WERI-Rb-1 (cell line): ENCODE data around the gene PRKCE.

Experiments
- DNase-seq: peaks from one replicate; pipeline ENCODE4 v3.0.0-alpha.2; 2020
- H3K27ac ChIP-seq: fragments of 250-450 bp; sonication (Bioruptor Pico); 2 replicates; pipeline ENCODE4 v1.5.1; 2020; ENCODE audit warnings: mild to moderate bottlenecking, moderate library complexity
- H3K27me3 ChIP-seq: fragments of 250-450 bp; sonication (Bioruptor Pico); 2 replicates; pipeline ENCODE4 v1.5.1; 2021; ENCODE audit warnings: mild to moderate bottlenecking, low read depth, moderate library complexity; ENCODE audit not compliant: insufficient read depth, severe bottlenecking
- H3K36me3 ChIP-seq: fragments of 250-450 bp; sonication (Bioruptor Pico); 2 replicates; pipeline ENCODE4 v1.5.1; 2020; ENCODE audit warnings: mild to moderate bottlenecking, moderate library complexity
- H3K4me3 ChIP-seq: 2 replicates; pipeline ENCODE4 v1.5.1; 2011; ENCODE audit warnings: low read depth, mild to moderate bottlenecking, control low read depth, low read length
- H3K9me3 ChIP-seq: fragments of 250-450 bp; sonication (Bioruptor Pico); 2 replicates; pipeline ENCODE4 v1.5.1; 2021; ENCODE audit warnings: mild to moderate bottlenecking, moderate library complexity; ENCODE audit not compliant: severe bottlenecking
- TF ChIP-seq, protein P1 (sequence below): IDR thresholded peaks from 2 replicates; pipeline ENCODE4 v1.5.1; 2011; ENCODE audit warnings: low read depth, mild to moderate bottlenecking, control low read depth, inconsistent platforms, low read length

Gene PRKCE

GRCh38 chr2:46198164-46198883 lies 546.8 kb downstream of the PRKCE start:
- no peak for DNase-seq
- TF ChIP-seq, protein P1, sequence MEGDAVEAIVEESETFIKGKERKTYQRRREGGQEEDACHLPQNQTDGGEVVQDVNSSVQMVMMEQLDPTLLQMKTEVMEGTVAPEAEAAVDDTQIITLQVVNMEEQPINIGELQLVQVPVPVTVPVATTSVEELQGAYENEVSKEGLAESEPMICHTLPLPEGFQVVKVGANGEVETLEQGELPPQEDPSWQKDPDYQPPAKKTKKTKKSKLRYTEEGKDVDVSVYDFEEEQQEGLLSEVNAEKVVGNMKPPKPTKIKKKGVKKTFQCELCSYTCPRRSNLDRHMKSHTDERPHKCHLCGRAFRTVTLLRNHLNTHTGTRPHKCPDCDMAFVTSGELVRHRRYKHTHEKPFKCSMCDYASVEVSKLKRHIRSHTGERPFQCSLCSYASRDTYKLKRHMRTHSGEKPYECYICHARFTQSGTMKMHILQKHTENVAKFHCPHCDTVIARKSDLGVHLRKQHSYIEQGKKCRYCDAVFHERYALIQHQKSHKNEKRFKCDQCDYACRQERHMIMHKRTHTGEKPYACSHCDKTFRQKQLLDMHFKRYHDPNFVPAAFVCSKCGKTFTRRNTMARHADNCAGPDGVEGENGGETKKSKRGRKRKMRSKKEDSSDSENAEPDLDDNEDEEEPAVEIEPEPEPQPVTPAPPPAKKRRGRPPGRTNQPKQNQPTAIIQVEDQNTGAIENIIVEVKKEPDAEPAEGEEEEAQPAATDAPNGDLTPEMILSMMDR, result no peak
- Histone ChIP-seq H3K4me3 (no peak overlapping the region), H3K9me3 (peaks cover 7% of the 10 kb centered on the region), H3K27me3 (no peaks in the 10 kb centered on the region), H3K36me3 (no peaks in the 10 kb centered on the region), H3K27ac (no peak overlapping the region)

DNA sequence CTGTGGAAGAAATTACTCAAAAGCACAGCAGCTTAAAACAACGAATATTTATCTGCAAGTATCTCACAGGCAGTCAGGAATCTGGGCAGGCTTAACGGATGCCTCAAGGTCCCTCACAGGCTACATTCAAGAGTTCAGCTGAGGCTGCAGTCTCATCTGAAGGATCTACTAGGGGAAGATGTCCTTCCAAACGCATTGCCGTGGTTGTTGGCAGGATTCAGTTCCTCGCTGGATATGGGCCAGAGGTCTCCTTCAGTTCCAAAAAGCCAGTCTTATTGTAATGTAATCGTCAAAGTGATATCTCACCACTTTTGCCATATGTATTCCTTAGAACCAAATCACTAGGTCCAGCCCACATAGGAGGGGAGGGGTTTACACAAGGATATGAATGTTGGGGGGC lies 547.5 kb downstream of the PRKCE start:
- H3K9me3 ChIP-seq, result peaks cover 7% of the 10 kb centered on the region
- DNase-seq, result no peak
- no peak overlapping the region for H3K4me3 ChIP-seq
- no peaks in the 10 kb centered on the region for H3K36me3 ChIP-seq
- no peak overlapping the region for H3K27ac ChIP-seq
- TF ChIP-seq, protein P1, result no peak
- no peaks in the 10 kb centered on the region for H3K27me3 ChIP-seq

DNA sequence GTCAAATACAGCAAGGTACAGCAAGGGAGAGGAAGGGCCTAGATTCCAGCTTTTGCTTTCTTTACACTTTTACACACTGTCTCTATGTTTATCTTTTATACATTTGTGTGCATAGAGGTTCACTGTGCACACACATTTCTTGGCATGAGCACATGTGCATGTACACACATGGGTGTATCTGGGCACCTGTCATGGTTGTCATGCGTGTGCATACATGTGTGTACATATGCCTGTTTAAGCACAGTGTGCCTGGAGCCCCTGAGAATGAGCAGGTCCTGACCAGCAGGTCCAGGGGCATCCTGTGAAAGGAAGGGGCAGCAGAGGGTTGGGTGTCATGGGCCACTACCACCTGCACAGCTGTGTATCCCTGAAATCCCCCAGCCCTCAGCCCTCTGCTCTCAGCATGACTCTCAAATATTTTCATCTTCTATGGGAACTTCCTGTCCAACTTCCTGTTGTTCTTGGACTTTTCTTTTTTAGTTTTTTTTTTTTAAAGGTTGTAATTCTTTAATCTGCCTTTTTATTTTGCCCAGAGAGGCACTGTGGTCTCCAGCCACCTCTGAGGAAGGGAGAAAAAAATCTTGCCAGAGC lies 548.7 kb downstream of the PRKCE start:
- H3K9me3 ChIP-seq, result peaks cover 7% of the 10 kb centered on the region
- no peak overlapping the region for H3K27ac ChIP-seq
- no peaks in the 10 kb centered on the region for H3K36me3 ChIP-seq
- TF ChIP-seq, protein P1, result no peak
- DNase-seq, result no peak
- no peak overlapping the region for H3K4me3 ChIP-seq
- H3K27me3 ChIP-seq, result no peaks in the 10 kb centered on the region

DNA sequence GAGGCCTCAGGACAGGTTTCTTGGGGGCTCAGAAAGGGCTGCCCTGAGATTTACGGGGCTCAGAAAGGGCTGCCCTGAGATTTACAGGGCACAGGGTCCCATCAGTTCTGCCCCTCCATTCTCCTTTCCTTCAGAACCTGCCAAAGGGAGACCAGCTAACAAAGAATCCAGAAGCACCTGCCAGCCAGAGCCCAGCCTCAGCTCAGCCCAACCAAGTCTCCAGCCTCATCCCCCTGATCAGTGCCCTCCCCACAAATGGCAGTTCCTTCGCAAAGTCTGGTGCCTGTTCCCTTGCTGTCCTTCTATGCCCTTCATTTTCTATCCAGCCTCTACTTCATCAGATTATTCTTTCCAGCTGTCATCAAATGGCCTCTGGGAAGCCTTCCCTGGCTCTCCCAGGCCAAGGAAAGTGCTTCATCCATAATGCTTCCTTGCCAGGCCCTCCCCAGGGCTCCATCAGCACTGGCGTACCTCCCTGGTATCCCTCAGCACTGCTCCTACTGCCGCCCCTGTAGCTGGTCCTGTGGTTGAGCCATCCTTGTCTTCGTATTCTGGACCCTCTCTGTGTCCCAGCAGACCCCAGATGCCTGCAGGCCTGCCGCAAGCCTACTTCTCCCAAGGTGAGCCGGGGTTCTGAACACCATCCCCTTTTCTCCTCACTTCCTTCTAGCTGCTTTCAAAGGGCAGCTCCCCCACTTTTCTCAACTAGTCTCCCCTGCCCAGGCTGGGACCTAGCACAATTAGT lies 549.6 kb downstream of the PRKCE start:
- peaks cover 7% of the 10 kb centered on the region for H3K9me3 ChIP-seq
- no peak overlapping the region for H3K4me3 ChIP-seq
- H3K27ac ChIP-seq, result no peak overlapping the region
- H3K36me3 ChIP-seq, result no peaks in the 10 kb centered on the region
- DNase-seq, result no peak
- H3K27me3 ChIP-seq, result no peaks in the 10 kb centered on the region
- TF ChIP-seq, protein P1, result no peak

- H3K27ac ChIP-seq, result no peak overlapping the region
- peaks cover 7% of the 10 kb centered on the region for H3K9me3 ChIP-seq
- H3K27me3 ChIP-seq, result no peaks in the 10 kb centered on the region
- no peak for DNase-seq
- TF ChIP-seq, protein P1, result no peak
- H3K36me3 ChIP-seq, result no peaks in the 10 kb centered on the region
- no peak overlapping the region for H3K4me3 ChIP-seq
Observed at GRCh38 chr2:46202453-46202852, 551.0 kb downstream of the PRKCE start.
